ENCODE results near the gene P4HA3. TPM values are rescaled to one million over a fixed set of nuclear protein-coding genes. Genes with fewer than 3 reads are reported as not detected.

The P4HA3 gene
- total RNA-seq, 1 experiment from 2014 or later = 0.13 TPM

- TF ChIP-seq AFF4 (CRISPR knock-in tag; IDR thresholded peaks at IDR 0.05; ENCODE audit: borderline replicate concordance) (no peak), E2F1 (CRISPR knock-in tag; IDR thresholded peaks at IDR 0.05) (no peak)
Measured at GRCh38 chr11:74283580-74284180, 27.8 kb downstream of the P4HA3 start (continued).

GRCh38 chr11:74282914-74283371 lies 28.5 kb downstream of the P4HA3 start:
- Mint-ChIP-seq H3K4me1 (no peaks in the 10 kb centered on the region), H3K4me3 (no peak overlapping the region), H3K36me3 (no peaks in the 10 kb centered on the region), H3K9me3 (no peaks in the 10 kb centered on the region), H3K27ac (no peak overlapping the region), H3K27me3 (ENCODE audit: low read depth) (no peaks in the 10 kb centered on the region)
- DNase-seq (ENCODE audit: low spot score) (no peak), ATAC-seq (no peak)
- no peak for TF ChIP-seq USF1 (CRISPR knock-in tag; IDR thresholded peaks at IDR 0.05)
- no peak for TF ChIP-seq IRF1 (CRISPR knock-in tag; IDR thresholded peaks at IDR 0.05)
- TF ChIP-seq GRHL2 (CRISPR knock-in tag; IDR thresholded peaks at IDR 0.05; ENCODE audit: insufficient replicate concordance, severe bottlenecking) = no peak
- no peak for TF ChIP-seq ZBTB43 (CRISPR knock-in tag; IDR thresholded peaks at IDR 0.05)
- TF ChIP-seq FOXP1 (CRISPR knock-in tag; IDR thresholded peaks at IDR 0.05; ENCODE audit: borderline replicate concordance) = no peak
- no peak for TF ChIP-seq USF2 (CRISPR knock-in tag; IDR thresholded peaks at IDR 0.05)
- TF ChIP-seq ELF4 (CRISPR knock-in tag; IDR thresholded peaks at IDR 0.05; ENCODE audit: low read depth) = no peak
- TF ChIP-seq OVOL2 (CRISPR knock-in tag; IDR thresholded peaks at IDR 0.05; ENCODE audit: borderline replicate concordance) = no peak
- TF ChIP-seq MAX (CRISPR knock-in tag; IDR thresholded peaks at IDR 0.05) = no peak
- TF ChIP-seq NFE2L1 (CRISPR knock-in tag; IDR thresholded peaks at IDR 0.05) = no peak
- no peak for TF ChIP-seq AR (CRISPR knock-in tag; IDR thresholded peaks at IDR 0.05)
- TF ChIP-seq JAZF1 (CRISPR knock-in tag; IDR thresholded peaks at IDR 0.05) = no peak
- TF ChIP-seq ETV6 (CRISPR knock-in tag; IDR thresholded peaks at IDR 0.05) = no peak
- no peak for TF ChIP-seq ZNF138 (CRISPR knock-in tag; conservative IDR thresholded peaks at IDR 0.05)
- TF ChIP-seq EMX1 (CRISPR knock-in tag; IDR thresholded peaks at IDR 0.05) = no peak
- TF ChIP-seq AFF4 (CRISPR knock-in tag; IDR thresholded peaks at IDR 0.05; ENCODE audit: borderline replicate concordance) = no peak
- TF ChIP-seq ZNF317 (CRISPR knock-in tag; IDR thresholded peaks at IDR 0.05; ENCODE audit: borderline replicate concordance, low read depth) = no peak
- TF ChIP-seq CBFB (CRISPR knock-in tag; IDR thresholded peaks at IDR 0.05; ENCODE audit: low read depth) = no peak
- ChIA-PET CTCF (no interaction called here), POLR2A (no interaction called here)
